Upper lobe of left lung (tissue), 4 donors: ENCODE results near the gene QKI.

ENCODE experiments used
- POLR2AphosphoS5 ChIP-seq, 2 donors: sonication (generic); formaldehyde crosslinking; IDR thresholded peaks; one replicate each; pipeline ENCODE4 v1.5.1; 2017; ENCODE audit warnings: antibody characterized with exemption in 2 of 2
- TF ChIP-seq, protein P1 (sequence below), 6 experiments: fragments of 450-650 bp in 4 of 6; fragments of 200-600 bp in 2 of 6; sonication (generic) in 2 of 6; IDR thresholded peaks; one replicate each; pipeline ENCODE4 v1.5.1; 2016 to 2019; ENCODE audit warnings: antibody characterized with exemption in 6 of 6

DNA sequence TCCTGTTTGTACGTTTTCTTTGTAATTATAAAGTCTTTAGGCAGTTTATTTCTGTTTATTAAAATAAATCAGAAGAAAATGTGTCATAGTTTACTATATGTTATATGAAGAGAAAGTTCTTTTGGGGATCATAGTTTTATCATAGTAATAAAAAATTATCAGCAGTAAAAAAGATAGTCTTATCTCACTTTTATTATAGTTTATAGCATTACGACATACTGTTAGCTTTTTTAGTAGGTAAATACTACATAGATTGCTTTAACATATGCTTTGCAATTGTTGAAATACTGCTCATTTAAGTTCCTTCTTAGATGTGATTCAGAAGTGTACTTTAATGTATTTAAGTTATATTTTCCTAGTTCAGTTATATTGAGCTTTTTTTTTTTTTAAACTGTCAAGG lies 13.9 kb downstream of the QKI start:
- TF ChIP-seq POLR2AphosphoS5 (IDR thresholded peaks at IDR 0.05): no peak
- TF ChIP-seq, protein P1, sequence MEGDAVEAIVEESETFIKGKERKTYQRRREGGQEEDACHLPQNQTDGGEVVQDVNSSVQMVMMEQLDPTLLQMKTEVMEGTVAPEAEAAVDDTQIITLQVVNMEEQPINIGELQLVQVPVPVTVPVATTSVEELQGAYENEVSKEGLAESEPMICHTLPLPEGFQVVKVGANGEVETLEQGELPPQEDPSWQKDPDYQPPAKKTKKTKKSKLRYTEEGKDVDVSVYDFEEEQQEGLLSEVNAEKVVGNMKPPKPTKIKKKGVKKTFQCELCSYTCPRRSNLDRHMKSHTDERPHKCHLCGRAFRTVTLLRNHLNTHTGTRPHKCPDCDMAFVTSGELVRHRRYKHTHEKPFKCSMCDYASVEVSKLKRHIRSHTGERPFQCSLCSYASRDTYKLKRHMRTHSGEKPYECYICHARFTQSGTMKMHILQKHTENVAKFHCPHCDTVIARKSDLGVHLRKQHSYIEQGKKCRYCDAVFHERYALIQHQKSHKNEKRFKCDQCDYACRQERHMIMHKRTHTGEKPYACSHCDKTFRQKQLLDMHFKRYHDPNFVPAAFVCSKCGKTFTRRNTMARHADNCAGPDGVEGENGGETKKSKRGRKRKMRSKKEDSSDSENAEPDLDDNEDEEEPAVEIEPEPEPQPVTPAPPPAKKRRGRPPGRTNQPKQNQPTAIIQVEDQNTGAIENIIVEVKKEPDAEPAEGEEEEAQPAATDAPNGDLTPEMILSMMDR (IDR thresholded peaks at IDR 0.05): no peak
